ENCODE data around the gene CNP. TPM values are rescaled to one million over a fixed set of nuclear protein-coding genes. Genes with fewer than 3 reads are reported as not detected.

CNP gene
- total RNA-seq, 1 donor: 87.6 TPM

DNA sequence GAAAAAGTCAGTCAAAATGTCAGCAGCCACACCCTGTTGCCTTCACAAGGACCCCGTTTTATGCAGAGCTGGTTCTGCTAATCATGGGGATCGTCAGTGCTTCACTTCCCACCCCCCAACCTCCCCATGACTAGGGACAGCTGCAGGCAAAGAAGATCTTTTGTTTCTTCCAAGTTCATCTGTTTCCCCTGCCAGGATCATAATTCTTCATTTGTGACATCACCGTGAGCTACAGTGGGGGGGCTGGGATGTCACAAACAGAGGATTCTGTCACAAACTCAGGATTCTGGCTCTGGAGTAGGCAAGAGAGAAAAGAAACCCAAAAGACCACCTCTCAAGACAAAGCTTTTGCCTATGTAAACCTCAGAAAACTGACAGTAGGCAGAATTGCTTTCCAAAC lies 26.0 kb downstream of the CNP start:
- Histone ChIP-seq H3K27ac (ENCODE audit: low read depth, low read length) (peak overlapping the region; percentile 39), H3K4me1 (ENCODE audit: insufficient read depth, low read length) (peaks cover 21% of the 10 kb centered on the region), H3K79me2 (ENCODE audit: insufficient read depth, low read length) (peaks cover 31% of the 10 kb centered on the region), H3K4me2 (ENCODE audit: insufficient read depth, low read length) (no peak overlapping the region), H4K20me1 (ENCODE audit: insufficient read depth, low read length) (peaks cover 7% of the 10 kb centered on the region), H3K4me3 (ENCODE audit: insufficient read depth, low read length) (no peak overlapping the region), H3K36me3 (ENCODE audit: insufficient read depth, low read length) (peaks cover 88% of the 10 kb centered on the region), H3K27me3 (ENCODE audit: insufficient read depth, low read length) (no peaks in the 10 kb centered on the region), H2AFZ (ENCODE audit: low read length) (no peak overlapping the region), H3K9me3 (ENCODE audit: low read depth, low read length) (no peaks in the 10 kb centered on the region)
- TF ChIP-seq, protein P1, sequence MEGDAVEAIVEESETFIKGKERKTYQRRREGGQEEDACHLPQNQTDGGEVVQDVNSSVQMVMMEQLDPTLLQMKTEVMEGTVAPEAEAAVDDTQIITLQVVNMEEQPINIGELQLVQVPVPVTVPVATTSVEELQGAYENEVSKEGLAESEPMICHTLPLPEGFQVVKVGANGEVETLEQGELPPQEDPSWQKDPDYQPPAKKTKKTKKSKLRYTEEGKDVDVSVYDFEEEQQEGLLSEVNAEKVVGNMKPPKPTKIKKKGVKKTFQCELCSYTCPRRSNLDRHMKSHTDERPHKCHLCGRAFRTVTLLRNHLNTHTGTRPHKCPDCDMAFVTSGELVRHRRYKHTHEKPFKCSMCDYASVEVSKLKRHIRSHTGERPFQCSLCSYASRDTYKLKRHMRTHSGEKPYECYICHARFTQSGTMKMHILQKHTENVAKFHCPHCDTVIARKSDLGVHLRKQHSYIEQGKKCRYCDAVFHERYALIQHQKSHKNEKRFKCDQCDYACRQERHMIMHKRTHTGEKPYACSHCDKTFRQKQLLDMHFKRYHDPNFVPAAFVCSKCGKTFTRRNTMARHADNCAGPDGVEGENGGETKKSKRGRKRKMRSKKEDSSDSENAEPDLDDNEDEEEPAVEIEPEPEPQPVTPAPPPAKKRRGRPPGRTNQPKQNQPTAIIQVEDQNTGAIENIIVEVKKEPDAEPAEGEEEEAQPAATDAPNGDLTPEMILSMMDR (IDR thresholded peaks at IDR 0.05; ENCODE audit: extremely low read depth, low read depth, low read length): no peak
- peak; percentile 48 for DNase-seq (ENCODE audit: insufficient read length, low spot score, missing footprints)

DNA sequence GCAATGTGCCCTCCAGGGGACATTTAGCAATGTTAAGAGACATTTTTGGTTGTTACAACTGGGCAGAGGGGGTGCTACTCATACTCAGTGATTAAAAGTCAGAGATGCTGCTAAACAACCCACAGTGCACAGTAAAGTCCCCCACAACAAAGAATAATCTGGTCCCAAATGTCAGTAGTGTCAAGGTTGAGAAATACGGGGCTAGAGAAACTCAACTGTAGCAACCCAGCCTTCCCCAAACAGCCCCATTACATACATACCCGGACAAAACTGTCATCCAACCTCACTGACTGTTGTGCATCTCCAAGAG lies 30.2 kb downstream of the CNP start:
- peak overlapping the region; percentile 76 for H3K27ac ChIP-seq (ENCODE audit: low read depth, low read length)
- H3K4me1 ChIP-seq (ENCODE audit: insufficient read depth, low read length): peaks cover 21% of the 10 kb centered on the region
- H3K36me3 ChIP-seq (ENCODE audit: insufficient read depth, low read length): peaks cover 80% of the 10 kb centered on the region
- TF ChIP-seq, protein P1 (IDR thresholded peaks at IDR 0.05; ENCODE audit: extremely low read depth, low read depth, low read length): no peak
- H4K20me1 ChIP-seq (ENCODE audit: insufficient read depth, low read length): peaks cover 19% of the 10 kb centered on the region
- DNase-seq (ENCODE audit: insufficient read length, low spot score, missing footprints): no peak
- H3K4me2 ChIP-seq (ENCODE audit: insufficient read depth, low read length): peak overlapping the region; percentile 59
- H3K4me3 ChIP-seq (ENCODE audit: insufficient read depth, low read length): peak overlapping the region; percentile 35
- H3K9me3 ChIP-seq (ENCODE audit: low read depth, low read length): no peaks in the 10 kb centered on the region
- H3K79me2 ChIP-seq (ENCODE audit: insufficient read depth, low read length): peaks cover 47% of the 10 kb centered on the region
- no peak overlapping the region for H2AFZ ChIP-seq (ENCODE audit: low read length)
- H3K27me3 ChIP-seq (ENCODE audit: insufficient read depth, low read length): no peaks in the 10 kb centered on the region

GRCh38 chr17:41998497-41998896 lies 31.9 kb downstream of the CNP start:
- no peaks in the 10 kb centered on the region for H3K9me3 ChIP-seq (ENCODE audit: low read depth, low read length)
- H3K79me2 ChIP-seq (ENCODE audit: insufficient read depth, low read length): peaks cover 60% of the 10 kb centered on the region
- H3K4me1 ChIP-seq (ENCODE audit: insufficient read depth, low read length): peaks cover 31% of the 10 kb centered on the region
- H3K27me3 ChIP-seq (ENCODE audit: insufficient read depth, low read length): no peaks in the 10 kb centered on the region
- TF ChIP-seq, protein P1 (IDR thresholded peaks at IDR 0.05; ENCODE audit: extremely low read depth, low read depth, low read length): no peak
- peaks cover 73% of the 10 kb centered on the region for H3K36me3 ChIP-seq (ENCODE audit: insufficient read depth, low read length)
- peaks cover 30% of the 10 kb centered on the region for H4K20me1 ChIP-seq (ENCODE audit: insufficient read depth, low read length)
- H2AFZ ChIP-seq (ENCODE audit: low read length): no peak overlapping the region
- H3K27ac ChIP-seq (ENCODE audit: low read depth, low read length): no peak overlapping the region
- no peak overlapping the region for H3K4me2 ChIP-seq (ENCODE audit: insufficient read depth, low read length)
- DNase-seq (ENCODE audit: insufficient read length, low spot score, missing footprints): no peak
- H3K4me3 ChIP-seq (ENCODE audit: insufficient read depth, low read length): no peak overlapping the region

- H3K27ac ChIP-seq (ENCODE audit: low read depth, low read length): no peak overlapping the region
- peaks cover 51% of the 10 kb centered on the region for H3K4me1 ChIP-seq (ENCODE audit: insufficient read depth, low read length)
- no peak for DNase-seq (ENCODE audit: insufficient read length, low spot score, missing footprints)
- no peaks in the 10 kb centered on the region for H3K27me3 ChIP-seq (ENCODE audit: insufficient read depth, low read length)
- peaks cover 57% of the 10 kb centered on the region for H3K36me3 ChIP-seq (ENCODE audit: insufficient read depth, low read length)
- H4K20me1 ChIP-seq (ENCODE audit: insufficient read depth, low read length): peaks cover 43% of the 10 kb centered on the region
- no peak overlapping the region for H2AFZ ChIP-seq (ENCODE audit: low read length)
- no peak overlapping the region for H3K4me2 ChIP-seq (ENCODE audit: insufficient read depth, low read length)
- H3K9me3 ChIP-seq (ENCODE audit: low read depth, low read length): no peaks in the 10 kb centered on the region
- H3K79me2 ChIP-seq (ENCODE audit: insufficient read depth, low read length): peaks cover 80% of the 10 kb centered on the region
- TF ChIP-seq, protein P1 (IDR thresholded peaks at IDR 0.05; ENCODE audit: extremely low read depth, low read depth, low read length): no peak
- no peak overlapping the region for H3K4me3 ChIP-seq (ENCODE audit: insufficient read depth, low read length)
These were observed 34.0 kb downstream of the CNP start for GRCh38 chr17:42000413-42001133.

Measured in osteoblast (primary cell).